NCI-H526 (cell line): ENCODE measurements around the gene CDH12.
"Not testable (repeated sequence)": the region's sequence is repeated elsewhere in the genome, so short reads cannot be mapped to it uniquely, and the experiment has no call there.

Experiments used
- DNase-seq, 2 experiments: peaks; one replicate each; lab custom pipeline; 2025; lab: John Stamatoyannopoulos, UW

The CDH12 gene

DNA sequence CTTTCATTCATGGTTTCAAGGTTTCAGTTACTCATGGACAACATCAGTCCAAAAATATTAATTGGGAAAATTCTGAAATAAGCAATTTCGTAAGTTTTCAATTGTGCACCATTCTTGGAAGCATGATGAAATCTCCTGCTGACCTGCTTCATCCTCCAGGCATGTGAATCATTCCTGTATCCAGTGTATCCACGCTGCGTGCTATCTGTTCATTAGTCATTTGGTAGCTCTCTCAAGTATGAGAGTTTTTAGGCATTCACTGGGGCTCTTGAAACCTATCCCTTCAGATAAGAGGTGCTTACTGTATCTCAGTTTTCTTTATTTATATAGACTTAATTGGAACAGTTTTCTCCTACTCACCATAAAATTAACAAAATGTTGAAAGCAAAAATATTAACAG is 293.0 kb downstream of the CDH12 start:
- DNase-seq = no peak

DNA sequence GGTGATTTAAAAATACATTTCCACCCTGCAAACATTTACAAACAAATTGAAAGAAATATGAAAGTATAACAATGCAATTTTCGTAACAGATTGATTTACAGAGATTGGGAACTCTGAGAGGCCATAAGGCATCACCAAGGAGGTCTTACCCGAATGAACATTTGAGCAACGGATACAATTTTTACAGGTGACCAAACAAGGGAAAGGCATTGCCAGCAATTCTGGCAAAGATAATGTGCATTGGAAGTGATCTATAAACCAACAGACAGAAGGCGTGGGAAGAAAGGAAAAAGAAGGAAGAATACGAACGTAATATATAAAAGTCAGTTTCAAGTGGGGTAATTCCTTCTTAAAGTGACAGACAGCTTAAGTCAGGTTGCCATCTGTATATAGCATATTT is 295.9 kb downstream of the CDH12 start:
- no peak for DNase-seq

DNA sequence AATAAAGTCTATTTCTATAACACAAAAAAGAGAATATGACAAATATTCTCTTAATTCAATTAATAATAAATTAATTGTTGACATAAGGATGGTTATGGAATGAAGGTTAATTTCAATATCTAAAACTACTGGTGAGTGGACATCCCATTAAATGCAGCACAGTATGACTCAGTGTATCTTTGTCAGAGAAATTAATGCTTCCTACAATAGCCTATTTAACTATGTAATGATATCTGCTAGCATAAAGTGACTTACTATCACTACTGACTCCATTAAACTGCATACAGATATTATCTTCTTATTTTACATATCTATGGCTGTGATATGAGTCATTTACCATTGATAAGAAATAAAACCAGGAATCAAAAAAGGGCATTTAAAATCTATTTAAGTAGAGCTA is 298.7 kb downstream of the CDH12 start:
- no peak for DNase-seq

DNA sequence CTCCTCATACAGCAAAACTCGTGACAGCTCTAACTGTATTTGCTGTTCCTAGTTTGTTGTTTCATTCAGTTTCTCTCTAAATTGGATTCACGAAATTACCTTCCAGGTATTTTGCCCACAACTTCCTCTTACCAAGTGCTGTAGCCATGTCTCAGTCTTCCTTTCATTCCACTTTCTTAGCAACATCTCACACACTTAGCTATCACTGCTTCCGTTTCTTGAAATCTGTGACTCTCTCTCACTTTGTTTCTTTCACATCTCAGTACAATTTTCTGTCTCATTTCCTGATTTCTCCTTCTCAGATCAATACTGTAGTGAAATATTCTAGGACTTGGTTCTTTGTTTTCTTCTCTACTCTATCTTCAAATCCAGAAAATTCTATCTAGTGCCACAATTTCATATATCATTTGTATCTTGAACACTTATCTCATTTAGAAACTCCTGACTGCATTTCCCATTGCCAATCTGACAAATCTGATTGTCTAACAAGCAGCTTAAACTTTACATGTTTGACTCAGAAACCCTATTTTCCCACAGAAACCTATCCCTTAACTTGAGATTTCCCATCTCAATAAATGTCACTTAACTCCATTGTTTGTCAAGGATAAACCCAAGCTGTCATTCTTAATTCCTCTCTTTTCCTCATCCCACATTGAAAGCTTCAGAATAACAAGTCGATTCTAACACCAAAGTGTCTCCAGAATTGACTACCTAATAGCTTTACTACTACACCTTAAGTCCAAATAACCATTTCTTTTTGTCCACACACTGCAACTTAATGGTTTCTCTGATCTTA is 303.1 kb downstream of the CDH12 start:
- no peak for DNase-seq

DNA sequence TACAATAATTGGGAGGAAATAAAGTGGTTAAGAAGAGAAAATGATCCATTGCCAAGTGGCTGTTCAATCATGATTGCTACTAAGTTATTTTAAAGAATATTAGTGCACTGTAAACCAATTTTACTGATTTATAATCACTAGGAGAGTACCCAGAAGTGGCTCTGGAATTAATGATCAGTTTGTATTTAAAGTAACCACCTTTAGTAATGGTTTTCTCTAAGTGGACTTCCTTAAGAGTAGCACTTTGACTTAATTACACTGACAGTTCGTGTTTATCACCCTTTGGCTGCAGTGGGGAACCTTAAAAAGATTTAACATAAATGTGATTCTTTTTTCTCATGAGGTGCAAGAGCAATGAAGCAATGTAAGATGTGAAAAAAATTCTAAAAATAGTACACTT is 310.8 kb downstream of the CDH12 start:
- DNase-seq = no peak

DNA sequence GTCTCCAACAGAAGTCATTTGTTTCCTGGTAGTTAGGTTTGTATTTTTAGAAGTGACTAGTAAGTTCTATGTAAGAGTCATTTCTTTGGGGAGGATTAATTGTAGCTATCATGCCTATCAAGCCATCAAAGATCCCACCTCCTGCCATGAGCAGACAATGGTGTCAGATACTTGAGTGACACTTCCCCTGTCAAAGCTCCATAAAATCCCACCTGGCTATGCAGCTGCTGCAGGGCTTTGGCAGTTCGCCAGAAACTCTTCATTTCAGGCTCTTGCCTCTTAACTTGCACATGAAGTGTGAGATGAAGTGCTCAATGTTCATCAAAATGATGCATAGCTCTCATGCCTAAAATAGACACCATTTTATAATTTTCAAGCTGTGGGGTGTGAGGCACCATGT is 312.1 kb downstream of the CDH12 start:
- peak in 1 of 2 experiments; percentile 37 for DNase-seq

DNA sequence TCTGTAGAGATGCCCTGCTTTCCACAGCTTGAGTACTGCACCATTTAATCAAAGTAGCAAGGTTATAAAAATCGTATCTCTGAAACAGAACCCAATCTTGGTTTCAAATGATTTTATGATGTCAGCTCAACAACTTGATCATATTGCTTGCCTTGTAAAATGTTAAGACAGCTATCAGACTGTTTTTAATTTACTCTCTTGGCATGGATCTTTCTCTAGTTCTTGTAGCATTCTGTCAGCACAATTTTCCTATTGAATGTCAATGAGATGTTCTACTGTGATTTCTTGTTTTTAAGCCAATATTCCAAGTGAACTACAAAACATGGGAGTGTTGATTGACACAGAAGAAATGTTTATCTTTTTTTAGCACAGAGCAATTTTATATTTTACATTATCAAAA is 313.4 kb downstream of the CDH12 start:
- no peak for DNase-seq

DNA sequence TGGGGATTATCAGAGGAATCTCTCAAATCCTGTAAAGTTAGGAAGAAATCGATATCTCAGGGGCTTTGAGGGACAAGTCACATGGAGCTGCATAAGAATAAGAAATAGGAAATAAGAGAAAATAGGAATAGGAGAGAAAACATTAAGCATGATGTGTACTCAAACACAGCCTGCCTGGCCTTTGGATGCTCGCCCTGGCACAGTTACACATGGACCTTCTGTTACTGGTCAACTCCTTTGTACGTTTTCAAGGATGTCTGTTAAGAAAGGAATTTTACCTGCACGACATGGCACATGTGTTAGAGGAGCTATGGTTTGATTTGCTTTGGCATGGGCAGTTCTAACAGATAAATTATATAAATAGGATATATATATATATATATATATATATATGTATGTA is 321.2 kb downstream of the CDH12 start:
- no peak for DNase-seq

DNA sequence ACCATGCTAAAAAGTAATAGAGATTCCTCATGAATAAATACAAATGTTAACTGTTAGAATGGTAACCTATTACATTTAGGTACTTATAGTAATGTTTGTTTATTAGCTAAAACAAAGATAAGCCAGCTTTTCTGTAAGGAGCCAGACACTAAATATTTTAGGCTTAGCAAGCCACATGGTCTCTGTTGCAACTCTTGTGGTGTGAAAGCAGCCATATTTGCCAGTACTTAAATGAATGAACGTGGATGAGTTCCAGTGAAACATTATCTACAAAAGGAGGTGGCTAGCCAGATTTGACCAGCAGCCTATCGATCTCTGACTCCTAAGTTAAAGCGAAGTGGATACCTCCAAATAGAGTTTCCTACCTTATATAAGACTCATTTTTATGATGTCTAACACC is 331.6 kb downstream of the CDH12 start:
- no peak for DNase-seq

DNA sequence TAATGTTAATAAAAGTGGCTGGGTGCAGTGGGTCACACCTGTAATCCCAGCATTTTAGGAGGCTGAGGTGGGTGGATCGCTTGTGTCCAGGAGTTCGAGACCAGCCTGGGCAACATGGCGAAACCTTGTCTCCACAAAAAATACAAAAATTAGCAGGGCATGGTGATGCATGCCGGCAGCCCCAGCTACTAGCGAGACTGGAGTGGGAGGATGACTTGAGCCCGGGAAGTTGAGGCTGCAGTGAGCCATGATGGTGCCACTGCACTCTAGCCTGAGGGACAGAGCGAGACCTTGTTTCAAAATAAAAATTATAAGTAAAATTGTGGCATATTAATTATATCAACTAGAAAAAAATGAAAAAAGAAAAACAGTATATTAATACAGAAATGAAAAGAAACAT is 336.6 kb downstream of the CDH12 start:
- DNase-seq = not testable (repeated sequence)

DNA sequence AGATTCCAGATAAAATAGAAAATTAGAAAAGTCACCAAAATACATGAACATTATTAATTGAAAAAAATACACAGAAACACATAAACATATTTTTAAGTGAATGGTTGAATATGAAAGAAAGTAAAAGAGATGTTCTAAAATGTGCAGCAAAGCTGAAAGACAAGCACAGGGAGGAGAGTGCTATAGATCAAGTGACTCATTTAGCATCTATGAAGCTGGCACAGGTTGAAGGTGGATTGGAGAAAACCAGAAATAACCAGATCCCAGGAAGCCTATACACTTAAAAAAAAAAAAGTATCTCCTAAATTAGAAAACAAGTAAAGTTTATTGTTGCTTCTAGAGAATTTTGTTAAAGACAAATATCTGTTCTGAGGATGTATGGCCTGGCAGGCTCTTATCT is 338.9 kb downstream of the CDH12 start:
- no peak for DNase-seq

DNA sequence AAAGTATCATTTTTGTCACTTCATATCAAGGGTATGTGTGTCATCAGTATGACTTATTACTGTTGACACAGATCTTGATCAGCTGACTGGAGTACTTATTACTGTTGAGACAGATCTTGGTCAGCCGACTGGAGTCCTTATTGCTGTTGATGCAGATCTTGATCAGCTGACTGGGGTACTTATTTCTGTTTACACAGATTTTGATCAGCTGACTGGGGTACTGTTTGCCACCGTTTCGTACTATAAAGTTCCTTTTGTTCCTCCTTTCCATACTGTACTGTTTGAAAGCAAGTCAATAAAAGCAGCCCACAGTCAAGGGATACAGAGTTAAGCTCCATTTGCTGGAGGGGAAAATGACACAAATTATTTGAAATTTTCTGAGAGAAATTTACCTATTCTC is 347.3 kb downstream of the CDH12 start:
- DNase-seq = no peak

DNA sequence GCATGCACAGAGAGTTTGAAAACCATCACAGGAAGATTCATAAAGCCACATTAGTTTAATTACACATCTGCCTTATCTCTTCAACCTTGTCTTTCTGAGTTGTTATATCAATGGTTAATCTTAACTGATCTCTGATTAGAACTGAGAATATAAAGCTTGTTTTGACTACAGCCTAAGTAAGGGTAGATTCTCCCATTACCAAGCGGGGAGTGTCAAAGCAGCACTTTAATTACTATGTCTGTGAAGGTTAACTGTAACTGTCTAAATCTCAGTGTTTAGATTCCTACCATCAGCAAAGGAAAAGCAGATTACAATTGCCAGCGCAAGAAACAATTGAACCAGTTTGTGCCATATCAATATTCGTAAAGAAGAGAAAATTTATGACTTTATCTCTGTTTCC is 348.7 kb downstream of the CDH12 start:
- DNase-seq = no peak

DNA sequence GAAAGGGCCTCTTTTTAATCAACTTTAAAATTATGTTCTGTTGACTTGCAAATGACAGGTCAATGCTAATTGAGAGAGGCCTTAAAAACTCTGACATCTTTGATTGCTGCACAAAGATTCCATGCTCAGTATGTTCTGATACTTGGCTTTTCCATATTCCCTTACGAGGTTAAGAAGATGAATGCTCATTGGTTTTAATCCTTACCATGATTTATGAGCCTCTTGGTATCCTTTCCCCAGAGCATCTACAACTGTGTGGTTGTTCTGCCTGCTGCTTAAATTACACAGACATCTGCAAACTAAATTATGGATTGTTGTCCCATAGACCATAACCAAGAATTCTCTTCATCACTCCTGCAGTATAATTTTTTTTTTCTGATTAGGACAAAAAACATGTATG is 352.6 kb downstream of the CDH12 start:
- DNase-seq = peak; percentile 12 to 18

DNA sequence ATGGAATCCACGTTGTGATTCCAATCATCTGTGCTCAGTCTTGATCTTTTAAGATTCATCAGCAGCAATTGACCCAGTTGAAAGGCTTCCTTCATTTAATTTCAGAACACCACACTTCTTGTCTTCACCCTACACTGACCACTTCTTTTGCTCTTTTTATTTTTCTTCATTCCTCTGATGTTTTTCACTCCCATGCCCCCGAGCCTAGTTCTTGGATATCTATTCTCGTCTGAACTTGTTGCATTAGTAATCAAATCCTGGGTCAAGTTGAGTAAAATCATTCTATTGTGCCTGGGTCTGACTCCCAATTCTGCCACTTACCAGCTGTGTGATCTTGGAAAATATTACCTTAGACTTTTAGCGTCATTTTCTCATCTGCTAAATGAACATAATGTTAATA is 356.5 kb downstream of the CDH12 start:
- no peak for DNase-seq

DNA sequence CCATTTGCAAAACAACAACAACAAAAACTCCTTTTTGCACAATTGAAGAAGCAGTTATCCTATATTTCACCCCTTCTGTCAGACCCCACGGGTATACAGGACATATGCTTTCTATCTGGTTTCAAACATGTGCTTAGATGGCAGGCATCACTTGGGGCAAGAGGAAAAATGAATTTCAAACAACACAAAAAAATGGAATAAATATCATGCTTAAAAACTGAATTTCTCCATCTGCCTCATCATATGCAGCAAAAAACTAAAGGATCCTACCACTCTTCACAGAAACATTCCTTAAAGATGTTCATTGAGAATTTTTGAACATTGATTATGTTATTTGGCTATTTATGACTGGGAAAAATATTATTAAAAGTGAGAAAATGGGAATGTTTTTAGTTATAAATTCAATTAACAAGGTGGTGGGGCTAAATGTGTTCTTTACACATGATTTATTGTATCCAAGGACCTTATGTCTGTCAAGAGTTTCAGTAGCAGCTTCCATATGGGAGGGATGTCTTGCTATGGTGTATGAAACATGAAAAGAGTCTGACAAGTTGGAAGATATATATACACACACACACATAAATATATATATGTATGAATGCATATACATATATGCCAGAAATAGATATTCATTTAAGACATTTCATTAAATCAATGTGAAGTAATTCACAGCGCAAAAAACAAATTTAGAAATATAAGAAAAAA is 358.0 kb downstream of the CDH12 start:
- DNase-seq = no peak

DNA sequence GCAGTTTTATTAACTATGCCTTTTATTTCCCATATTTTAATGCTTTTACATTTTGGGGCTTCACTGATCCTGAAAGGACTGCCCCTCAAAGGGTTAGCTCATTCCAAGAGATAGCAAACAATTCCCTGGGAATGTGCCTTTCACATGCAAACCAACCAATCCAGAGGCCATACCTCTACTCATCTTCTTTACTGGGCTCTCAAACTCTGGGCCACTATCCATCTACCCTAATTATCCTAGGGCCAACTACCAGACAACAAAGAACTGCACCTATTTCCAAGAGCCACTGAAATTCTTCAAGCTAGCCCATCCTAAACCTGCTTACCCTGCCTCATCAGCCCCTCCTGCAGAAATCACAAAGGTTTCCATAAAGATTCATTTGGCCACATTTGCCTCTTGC is 364.7 kb downstream of the CDH12 start:
- no peak for DNase-seq

DNA sequence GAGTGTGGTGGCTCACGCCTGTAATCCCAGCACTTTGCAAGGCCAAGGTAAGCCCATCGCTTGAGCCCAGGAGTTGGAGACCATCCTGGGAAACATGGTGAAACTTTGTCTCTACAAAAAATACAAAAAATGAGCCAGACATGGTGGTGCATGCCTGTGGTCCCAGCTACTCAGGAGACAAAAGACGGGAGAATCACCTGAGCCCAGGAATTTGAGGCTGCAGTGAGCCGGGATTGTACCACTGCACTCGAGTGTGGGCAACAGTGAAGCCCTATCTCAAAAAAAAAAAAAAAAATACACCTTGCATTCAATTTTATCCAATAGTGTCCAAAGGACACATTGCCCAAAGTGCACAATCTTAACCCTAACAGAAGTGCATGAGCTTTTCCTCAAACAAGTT is 372.8 kb downstream of the CDH12 start:
- no peak for DNase-seq

DNA sequence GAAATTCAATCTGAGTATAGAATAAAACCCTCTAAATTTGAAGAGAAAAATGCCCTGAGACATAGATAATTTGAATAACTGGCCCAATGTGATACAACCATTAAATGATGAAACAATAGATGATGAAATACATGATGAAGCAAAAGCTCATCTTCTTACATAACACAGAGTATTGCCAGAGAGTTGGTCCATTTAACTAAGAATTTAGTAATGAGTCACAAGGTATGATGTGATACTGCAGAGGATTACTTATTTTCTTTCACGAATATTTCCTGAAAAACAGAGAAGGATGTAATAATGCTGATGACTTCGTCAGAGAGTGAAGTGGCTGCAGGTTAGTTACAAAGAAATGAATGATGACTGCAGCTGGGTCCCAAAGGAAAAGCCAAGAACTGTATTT is 379.3 kb downstream of the CDH12 start:
- DNase-seq = no peak

DNA sequence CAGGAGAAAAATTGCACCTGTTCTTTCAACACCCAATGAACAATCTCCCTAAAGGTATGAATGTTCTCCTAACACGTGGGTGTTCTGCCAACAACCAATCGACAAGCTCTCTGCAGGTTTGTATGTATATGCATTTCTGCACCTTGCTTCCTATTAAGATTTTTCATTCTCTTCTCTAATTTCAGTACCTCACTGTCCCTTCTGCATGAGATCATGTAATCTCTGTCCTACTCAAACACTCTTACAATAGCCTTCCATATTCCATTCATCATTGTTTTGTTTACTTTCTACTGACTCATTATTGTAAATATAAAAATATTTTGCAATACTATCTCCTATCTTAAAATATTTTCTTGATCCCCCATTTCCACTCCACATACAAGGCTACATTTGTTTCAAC is 382.0 kb downstream of the CDH12 start:
- DNase-seq = no peak

DNA sequence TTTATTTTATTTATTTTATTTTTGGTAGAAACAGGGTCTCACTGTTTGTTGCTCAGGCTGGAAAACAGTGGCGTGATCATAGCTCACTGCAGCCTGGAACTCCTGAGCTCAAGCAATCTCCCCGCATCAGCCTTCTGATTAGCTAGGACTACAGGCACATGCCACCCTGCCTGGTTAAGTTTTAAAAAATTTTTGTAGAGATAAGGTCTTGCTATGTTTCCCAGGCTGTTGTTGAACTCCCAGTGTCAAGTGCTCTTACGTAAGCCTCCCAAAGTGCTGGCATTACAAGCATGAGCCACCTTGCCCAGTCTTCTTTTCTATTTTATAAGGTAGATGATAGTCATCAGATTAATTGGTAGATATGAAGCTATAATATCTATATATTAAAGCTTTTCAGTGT is 382.7 kb downstream of the CDH12 start:
- no peak for DNase-seq

DNA sequence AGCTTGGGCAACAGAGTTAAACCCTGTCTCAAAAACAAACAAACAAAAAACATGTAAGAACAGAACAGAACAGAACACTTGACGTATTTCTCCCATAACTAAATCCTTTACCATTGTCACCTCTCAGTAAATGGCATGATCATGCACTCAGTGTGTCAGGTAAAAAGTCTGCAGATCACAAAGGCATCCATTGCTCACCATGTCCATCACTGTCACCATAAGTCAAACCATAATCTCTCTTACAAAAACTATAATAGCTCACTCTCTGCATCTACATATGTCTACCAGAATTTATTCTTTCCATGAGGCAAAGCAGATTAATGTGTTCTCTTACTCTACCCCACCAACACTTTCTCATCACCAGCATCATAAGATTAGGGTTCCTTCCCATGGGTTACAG is 387.5 kb downstream of the CDH12 start:
- no peak for DNase-seq

DNA sequence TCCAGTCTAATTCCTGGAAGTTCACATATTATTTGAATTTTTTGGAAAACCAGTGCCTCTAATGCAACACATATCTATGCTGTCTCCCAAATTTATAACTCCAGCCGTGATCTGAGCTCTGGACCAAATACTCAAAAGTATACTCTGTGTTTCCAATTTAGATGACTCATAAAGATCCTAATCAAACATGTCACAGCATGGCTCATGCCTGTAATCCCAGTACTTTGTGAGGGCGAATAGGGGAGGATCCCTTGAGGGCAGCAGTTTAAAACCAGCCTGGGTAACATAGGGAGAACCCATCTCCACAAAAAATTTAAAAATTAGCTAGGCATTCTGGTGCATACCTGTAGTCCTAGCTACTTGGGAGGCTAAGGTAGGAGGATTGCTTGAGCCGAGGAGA is 388.0 kb downstream of the CDH12 start:
- no peak for DNase-seq

DNA sequence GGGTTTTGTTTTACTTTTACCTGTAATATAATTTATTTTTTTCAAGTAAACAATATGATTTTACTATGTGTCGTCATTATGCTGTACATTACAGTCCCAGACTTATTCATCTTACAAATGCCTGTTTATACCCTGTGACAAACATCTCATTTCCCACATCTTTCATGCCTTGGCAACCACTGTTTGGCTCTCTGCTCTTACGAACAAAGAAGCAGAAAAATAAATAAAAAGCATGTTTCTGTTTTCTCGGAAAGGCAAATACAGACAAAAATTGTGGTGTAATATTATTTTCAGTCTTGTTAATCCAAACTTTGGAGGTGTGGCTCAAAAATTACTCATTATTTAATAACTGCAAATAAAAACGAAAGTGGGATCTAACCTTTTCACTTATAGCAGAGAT is 393.0 kb downstream of the CDH12 start:
- no peak for DNase-seq
